ENCODE measurements around the gene NFIA.

Gene NFIA

DNA sequence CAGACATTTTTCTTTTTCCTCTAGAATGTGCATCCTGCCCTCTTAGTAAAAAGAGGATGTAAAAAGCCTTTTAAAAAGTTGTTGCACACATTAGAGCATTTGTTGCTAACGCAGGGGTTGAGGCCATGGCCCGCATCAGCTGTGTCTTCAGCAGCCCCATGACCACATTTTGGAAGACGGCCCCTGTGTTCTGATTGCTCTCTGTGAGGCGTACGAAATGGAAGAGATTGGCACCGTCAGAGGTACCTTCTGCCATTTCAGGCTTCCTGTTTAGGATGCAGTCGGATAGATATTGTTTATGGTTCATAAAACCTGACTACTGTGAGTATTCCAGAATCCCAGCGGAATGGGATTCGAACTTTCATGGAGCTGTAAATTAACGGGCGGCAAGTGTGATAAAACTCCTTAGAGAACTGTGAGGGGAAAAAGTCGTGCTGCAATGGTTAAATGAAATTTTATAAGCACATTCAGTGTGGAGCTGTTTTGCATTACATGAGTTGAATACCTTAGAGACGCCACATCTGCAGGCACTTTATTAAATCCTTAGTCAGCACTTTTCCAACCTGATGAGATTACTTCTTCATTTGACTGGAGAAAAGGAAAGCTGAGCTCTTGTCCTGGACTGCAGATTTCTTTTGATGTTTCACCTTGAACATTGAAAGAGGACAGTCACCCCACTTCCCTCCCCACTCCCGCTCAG is 368.7 kb downstream of the NFIA start:
- peaks cover 96% of the 10 kb centered on the region for H3K4me1 Mint-ChIP-seq
- peaks cover 13% of the 10 kb centered on the region for H3K36me3 Mint-ChIP-seq (ENCODE audit: low read depth)
- TF ChIP-seq, protein P1, sequence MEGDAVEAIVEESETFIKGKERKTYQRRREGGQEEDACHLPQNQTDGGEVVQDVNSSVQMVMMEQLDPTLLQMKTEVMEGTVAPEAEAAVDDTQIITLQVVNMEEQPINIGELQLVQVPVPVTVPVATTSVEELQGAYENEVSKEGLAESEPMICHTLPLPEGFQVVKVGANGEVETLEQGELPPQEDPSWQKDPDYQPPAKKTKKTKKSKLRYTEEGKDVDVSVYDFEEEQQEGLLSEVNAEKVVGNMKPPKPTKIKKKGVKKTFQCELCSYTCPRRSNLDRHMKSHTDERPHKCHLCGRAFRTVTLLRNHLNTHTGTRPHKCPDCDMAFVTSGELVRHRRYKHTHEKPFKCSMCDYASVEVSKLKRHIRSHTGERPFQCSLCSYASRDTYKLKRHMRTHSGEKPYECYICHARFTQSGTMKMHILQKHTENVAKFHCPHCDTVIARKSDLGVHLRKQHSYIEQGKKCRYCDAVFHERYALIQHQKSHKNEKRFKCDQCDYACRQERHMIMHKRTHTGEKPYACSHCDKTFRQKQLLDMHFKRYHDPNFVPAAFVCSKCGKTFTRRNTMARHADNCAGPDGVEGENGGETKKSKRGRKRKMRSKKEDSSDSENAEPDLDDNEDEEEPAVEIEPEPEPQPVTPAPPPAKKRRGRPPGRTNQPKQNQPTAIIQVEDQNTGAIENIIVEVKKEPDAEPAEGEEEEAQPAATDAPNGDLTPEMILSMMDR (IDR thresholded peaks at IDR 0.05; ENCODE audit: unreplicated experiment in 3 of 3), result no peak
- H3K4me3 Mint-ChIP-seq, result peak overlapping the region; percentile 9 to 51 (median 44)
- peak overlapping the region; percentile 95 to 98 (median 96) for H3K27ac Mint-ChIP-seq
- no peaks in the 10 kb centered on the region for H3K27me3 Mint-ChIP-seq (ENCODE audit: low read depth)
- H3K9me3 Mint-ChIP-seq, result no peaks in the 10 kb centered on the region

DNA sequence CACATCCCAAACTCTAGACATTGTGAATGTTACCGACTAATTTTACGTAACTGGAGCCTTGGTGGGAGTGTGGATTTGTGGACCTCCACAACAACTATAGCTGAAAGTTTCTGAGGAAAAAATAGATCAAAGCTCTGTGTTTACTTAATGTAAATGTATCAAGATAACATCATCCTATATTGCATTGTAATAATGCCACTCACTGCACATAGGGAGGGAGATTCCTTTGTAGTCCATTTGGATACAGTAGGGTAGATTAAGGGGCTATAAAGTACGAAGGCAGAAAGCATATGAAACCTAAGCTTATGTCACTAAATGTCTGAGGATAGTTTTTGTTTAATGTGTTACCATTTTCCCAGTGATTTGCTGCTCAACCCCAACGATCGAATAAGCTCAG is 369.2 kb downstream of the NFIA start:
- Mint-ChIP-seq H3K27ac (peak overlapping the region; percentile 95 to 98 (median 96)), H3K9me3 (no peaks in the 10 kb centered on the region), H3K4me1 (peaks cover 90% of the 10 kb centered on the region), H3K4me3 (peak overlapping the region; percentile 9 to 51 (median 44)), H3K36me3 (ENCODE audit: low read depth) (peaks cover 14% of the 10 kb centered on the region), H3K27me3 (ENCODE audit: low read depth) (no peaks in the 10 kb centered on the region)
- TF ChIP-seq, protein P1 (IDR thresholded peaks at IDR 0.05; ENCODE audit: unreplicated experiment in 3 of 3), result no peak

DNA sequence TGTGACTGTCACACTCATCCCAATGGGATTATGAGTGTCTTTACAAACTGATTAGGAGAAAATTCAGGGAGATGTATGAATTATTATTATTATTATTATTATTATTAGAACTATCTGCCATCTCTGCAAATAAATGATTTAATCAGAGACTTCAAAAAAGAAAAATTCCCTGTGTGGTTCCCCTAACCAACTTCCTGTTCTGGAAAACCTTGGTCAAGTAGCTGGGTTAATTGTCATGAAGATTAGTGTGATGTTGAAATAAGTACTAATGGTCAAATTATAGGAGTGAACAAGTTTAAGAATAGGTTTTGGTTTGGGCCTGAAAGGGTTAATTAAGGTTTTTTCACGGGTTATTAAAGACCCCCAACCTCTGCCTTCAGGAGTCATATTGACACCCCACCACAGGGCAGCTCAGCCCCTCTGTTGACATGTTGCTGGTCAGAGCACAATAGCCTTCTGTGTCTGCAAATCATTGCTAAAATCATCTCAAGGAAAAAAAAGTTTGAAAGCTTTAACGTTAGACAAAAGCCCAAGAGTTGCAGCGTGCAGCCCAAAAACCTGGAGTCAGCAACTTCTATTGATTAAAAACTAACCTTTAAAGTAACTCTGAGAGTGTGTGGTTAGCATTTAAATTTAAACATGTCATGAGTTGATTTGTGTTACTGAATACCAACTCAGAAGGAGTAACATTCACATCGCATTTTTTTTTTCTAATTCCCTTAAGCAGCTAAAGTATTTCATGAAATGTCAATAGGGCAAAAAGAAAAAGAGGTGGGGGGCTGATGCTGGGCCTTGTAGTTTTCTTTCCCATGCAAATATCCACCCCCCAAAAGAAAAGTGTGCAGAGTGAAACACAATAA is 370.0 kb downstream of the NFIA start:
- Mint-ChIP-seq H3K9me3 (no peaks in the 10 kb centered on the region), H3K4me3 (peak overlapping the region; percentile 18 to 57 (median 47)), H3K4me1 (peaks cover 85% of the 10 kb centered on the region), H3K36me3 (ENCODE audit: low read depth) (peaks cover 18% of the 10 kb centered on the region), H3K27ac (peak overlapping the region; percentile 95 to 98 (median 96)), H3K27me3 (ENCODE audit: low read depth) (no peaks in the 10 kb centered on the region)
- TF ChIP-seq, protein P1 (IDR thresholded peaks at IDR 0.05; ENCODE audit: unreplicated experiment in 3 of 3), result no peak

DNA sequence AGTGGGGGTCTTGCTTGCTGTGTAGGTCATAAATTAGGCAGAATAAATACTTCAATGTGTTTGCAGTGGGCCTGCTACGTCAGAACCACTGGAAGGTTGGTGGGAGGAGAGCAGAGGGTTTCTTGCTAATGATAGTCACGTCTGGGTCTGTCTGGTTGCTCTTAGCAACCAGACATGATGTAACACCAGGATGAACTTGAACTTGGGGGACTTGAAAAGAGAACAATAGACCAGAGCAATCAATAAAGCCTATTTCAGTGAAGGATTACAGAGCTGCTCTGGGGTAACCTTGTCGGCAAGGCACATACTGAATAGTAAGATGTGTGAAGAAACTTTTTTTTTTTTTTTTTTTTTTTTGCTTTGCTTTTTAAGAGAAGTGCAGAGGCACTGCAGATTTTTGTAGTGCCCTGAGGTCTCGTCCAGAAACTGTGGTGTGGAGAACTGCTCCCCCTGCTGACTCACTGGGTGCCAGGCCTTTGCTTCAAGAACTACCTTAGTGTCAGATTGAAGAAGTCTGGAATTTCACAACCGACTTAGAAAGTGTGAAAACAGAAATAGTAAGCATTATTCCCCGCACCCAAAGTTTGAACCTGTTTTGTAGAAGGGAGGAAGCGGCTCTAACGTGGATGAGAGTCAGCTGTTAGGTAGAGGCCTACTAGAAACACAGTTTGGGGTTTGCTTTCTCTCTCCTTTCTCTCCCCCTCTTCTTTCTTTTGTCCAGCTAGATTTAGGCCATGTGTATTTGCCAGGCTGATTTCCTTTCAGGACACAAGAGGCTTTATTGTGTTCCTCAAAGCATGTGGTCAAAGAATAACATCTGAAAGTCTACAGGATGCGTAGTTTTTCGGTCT is 371.0 kb downstream of the NFIA start:
- Mint-ChIP-seq H3K4me1 (peaks cover 76% of the 10 kb centered on the region), H3K36me3 (ENCODE audit: low read depth) (peaks cover 18% of the 10 kb centered on the region), H3K27ac (peak overlapping the region; percentile 95 to 98 (median 96)), H3K27me3 (ENCODE audit: low read depth) (no peaks in the 10 kb centered on the region), H3K4me3 (peak overlapping the region; percentile 23 to 59 (median 57)), H3K9me3 (no peaks in the 10 kb centered on the region)
- TF ChIP-seq, protein P1 (IDR thresholded peaks at IDR 0.05; ENCODE audit: unreplicated experiment in 3 of 3), result peak; percentile 77 to 82 (median 79)

GRCh38 chr1:61455400-61455799 is 373.0 kb downstream of the NFIA start:
- Mint-ChIP-seq H3K27ac (peak overlapping the region; percentile 95 to 98 (median 96)), H3K4me1 (peaks cover 73% of the 10 kb centered on the region), H3K36me3 (ENCODE audit: low read depth) (peaks cover 18% of the 10 kb centered on the region), H3K27me3 (ENCODE audit: low read depth) (no peaks in the 10 kb centered on the region), H3K9me3 (no peaks in the 10 kb centered on the region), H3K4me3 (no peak overlapping the region)
- TF ChIP-seq, protein P1 (IDR thresholded peaks at IDR 0.05; ENCODE audit: unreplicated experiment in 3 of 3), result no peak

Measured in nephron (organoid).